ENCODE data around the gene ATF1.
"Not testable (repeated sequence)": the region's sequence is repeated elsewhere in the genome, so short reads cannot be mapped to it uniquely, and the experiment has no call there.

ATF1 gene

DNA sequence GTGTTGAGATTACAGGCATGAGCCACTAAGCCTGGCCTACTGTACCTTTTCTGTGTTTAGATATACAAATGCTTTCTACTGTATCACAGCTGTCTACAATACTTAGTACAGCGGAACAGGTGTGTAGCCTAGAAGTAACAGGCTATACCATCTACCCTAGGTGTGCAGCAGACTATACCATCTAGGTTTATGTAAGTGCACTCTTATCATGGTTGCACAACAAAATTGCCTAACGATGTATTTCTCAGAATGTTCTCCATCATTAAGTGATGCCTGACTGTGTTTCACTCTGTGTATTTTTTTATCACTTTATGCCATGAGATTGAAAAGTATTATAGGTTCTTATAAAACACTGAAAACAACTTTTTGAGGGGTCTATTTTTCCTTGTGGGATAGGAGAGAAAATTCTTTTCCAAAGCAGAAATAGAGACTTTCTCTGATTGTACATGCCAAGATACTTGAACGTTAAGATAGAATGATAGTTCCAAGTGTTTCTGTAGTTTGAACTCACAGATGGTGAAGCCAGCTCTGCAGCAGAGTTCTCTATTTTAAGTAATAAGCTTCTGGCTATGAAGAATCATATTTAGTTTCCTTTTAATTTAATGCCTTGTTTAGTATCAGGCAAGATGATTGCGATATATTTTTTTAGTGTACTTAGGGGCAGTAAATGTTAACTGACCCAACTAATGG lies 95.9 kb downstream of the ATF1 start:
- no peak for DNase-seq (ENCODE audit: low read depth)
- H3K4me3 ChIP-seq (ENCODE audit: low read depth, low read length) = no peak overlapping the region
- TF ChIP-seq CTCF (conservative IDR thresholded peaks at IDR 0.05; ENCODE audit: low read depth, low read length) = no peak

GRCh38 chr12:50862316-50862715 lies 98.4 kb downstream of the ATF1 start:
- no peak overlapping the region for H3K4me3 ChIP-seq (ENCODE audit: low read depth, low read length)
- DNase-seq (ENCODE audit: low read depth) = peak; percentile 15
- no peak for TF ChIP-seq CTCF (conservative IDR thresholded peaks at IDR 0.05; ENCODE audit: low read depth, low read length)

DNA sequence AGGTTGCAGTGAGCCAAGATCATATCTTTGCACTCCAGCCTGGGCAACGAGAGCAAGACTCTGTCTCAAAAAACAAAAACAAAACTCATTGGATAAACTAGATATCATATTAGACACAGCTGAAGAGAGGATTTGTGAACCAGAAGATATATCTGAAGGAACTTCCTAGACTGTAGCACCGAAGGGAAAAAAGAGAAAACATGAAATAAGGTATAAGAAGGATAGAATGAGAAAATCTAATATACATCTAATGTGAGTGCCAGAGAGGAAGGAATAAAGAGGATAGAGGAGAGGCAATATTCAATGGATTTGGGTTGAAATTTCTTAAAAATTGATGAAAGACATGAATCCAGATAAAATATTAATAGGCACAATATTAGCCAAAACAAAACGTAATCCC lies 101.4 kb downstream of the ATF1 start:
- TF ChIP-seq CTCF (conservative IDR thresholded peaks at IDR 0.05; ENCODE audit: low read depth, low read length) = no peak
- no peak for DNase-seq (ENCODE audit: low read depth)

GRCh38 chr12:50868881-50869280 lies 105.0 kb downstream of the ATF1 start:
- not testable (repeated sequence) for H3K4me3 ChIP-seq (ENCODE audit: low read depth, low read length); DNase-seq (ENCODE audit: low read depth)

More for the DNA sequence above, 101.4 kb downstream of the ATF1 start:
- no peak overlapping the region for H3K4me3 ChIP-seq (ENCODE audit: low read depth, low read length)

All from choroid plexus epithelial cell (primary cell).